Fibroblast of lung (primary cell): ENCODE results near the gene ST6GALNAC2. TPM values are rescaled to one million over a fixed set of nuclear protein-coding genes. Genes with fewer than 3 reads are reported as not detected.

Source experiments
- DNase-seq, 2 donors: peaks; one replicate each; pipeline versions ENCODE4 v3.0.0 to v3.0.0-alpha.2; 2010; ENCODE audit warnings: low read depth in 2 of 2
- H2AFZ ChIP-seq: 2 replicates; pipeline ENCODE4 v1.5.1; 2012; ENCODE audit warnings: low read length, control low read depth, inconsistent platforms
- H3K27ac ChIP-seq: 2 replicates; pipeline ENCODE4 v1.5.1; 2011; ENCODE audit warnings: low read length, control low read depth; ENCODE audit not compliant: insufficient read depth
- H3K27me3 ChIP-seq: 2 replicates; pipeline ENCODE4 v1.5.1; 2011; ENCODE audit warnings: mild to moderate bottlenecking, low read length; ENCODE audit not compliant: control insufficient read depth, insufficient read depth
- H3K36me3 ChIP-seq: 2 replicates; pipeline ENCODE4 v1.5.1; 2011; ENCODE audit warnings: low read length; ENCODE audit not compliant: control insufficient read depth, insufficient read depth
- H3K4me1 ChIP-seq: 2 replicates; pipeline ENCODE4 v1.5.1; 2011; ENCODE audit warnings: low read length; ENCODE audit not compliant: control insufficient read depth, insufficient read depth; ENCODE audit errors: extremely low read depth
- H3K4me2 ChIP-seq: 2 replicates; pipeline ENCODE4 v1.5.1; 2011; ENCODE audit warnings: low read length, control low read depth; ENCODE audit not compliant: insufficient read depth; ENCODE audit errors: extremely low read depth
- H3K4me3 ChIP-seq, 4 experiments: fragments of 200-600 bp in 1 of 4; sonication (generic) in 1 of 4; replicated peaks in 1 of 4; 2 replicates each; pipeline ENCODE4 v1.5.1; 2011 to 2016; ENCODE audit warnings: low read length in 4 of 4, low read depth in 3 of 4, mild to moderate bottlenecking in 3 of 4, control low read depth in 2 of 4, inconsistent platforms in 1 of 4, mixed read lengths in 1 of 4; ENCODE audit not compliant: insufficient read depth in 1 of 4; ENCODE audit errors: control extremely low read depth in 1 of 4
- H3K79me2 ChIP-seq: 2 replicates; pipeline ENCODE4 v1.5.1; 2012; ENCODE audit warnings: mild to moderate bottlenecking, low read length, inconsistent platforms; ENCODE audit not compliant: control insufficient read depth, insufficient read depth
- H3K9ac ChIP-seq: 2 replicates; pipeline ENCODE4 v1.5.1; 2011; ENCODE audit warnings: mild to moderate bottlenecking, low read length, control low read depth; ENCODE audit not compliant: insufficient read depth
- H3K9me3 ChIP-seq: 2 replicates; pipeline ENCODE4 v1.5.1; 2012; ENCODE audit warnings: low read depth, low read length; ENCODE audit not compliant: control insufficient read depth, insufficient read depth
- H4K20me1 ChIP-seq: 2 replicates; pipeline ENCODE4 v1.5.1; 2011; ENCODE audit warnings: low read length; ENCODE audit not compliant: control insufficient read depth, insufficient read depth; ENCODE audit errors: extremely low read depth
- EZH2 ChIP-seq: IDR thresholded peaks from 2 replicates; pipeline ENCODE4 v1.5.1; 2012; ENCODE audit warnings: low read length, control low read depth, mild to moderate bottlenecking; ENCODE audit errors: missing control alignments
- polyA plus RNA-seq, 2 donors: library from polyadenylated mRNA; depleted of rRNA in 1 of 2; stranded (reverse) in 1 of 2; unstranded in 1 of 2; fragments of >200 nt; gene quantifications; 2 replicates each; pipeline ENCODE4 v1.2.1, GENCODE V29; 2011 to 2012; ENCODE audit warnings: missing spikeins in 1 of 2
- total RNA-seq: library from RNA; depleted of rRNA; stranded (reverse); fragments of >200 nt; gene quantifications from 2 replicates; pipeline ENCODE4 v1.2.1, GENCODE V29; 2014
- TF ChIP-seq, protein P1 (sequence below), 2 donors: IDR thresholded peaks in 1 of 2; conservative IDR thresholded peaks in 1 of 2; 1 replicate in 1 of 2; 2 replicates in 1 of 2; pipeline ENCODE4 v1.5.1; 2011 to 2012; ENCODE audit warnings: low read length in 2 of 2, control low read depth in 1 of 2, inconsistent platforms in 1 of 2, low read depth in 1 of 2, mild to moderate bottlenecking in 1 of 2

Gene ST6GALNAC2
- total and polyA plus RNA-seq, 2 donors (not counting 1 experiment from before 2014, with no cell fraction given), result 0.42 to 0.83 TPM

DNA sequence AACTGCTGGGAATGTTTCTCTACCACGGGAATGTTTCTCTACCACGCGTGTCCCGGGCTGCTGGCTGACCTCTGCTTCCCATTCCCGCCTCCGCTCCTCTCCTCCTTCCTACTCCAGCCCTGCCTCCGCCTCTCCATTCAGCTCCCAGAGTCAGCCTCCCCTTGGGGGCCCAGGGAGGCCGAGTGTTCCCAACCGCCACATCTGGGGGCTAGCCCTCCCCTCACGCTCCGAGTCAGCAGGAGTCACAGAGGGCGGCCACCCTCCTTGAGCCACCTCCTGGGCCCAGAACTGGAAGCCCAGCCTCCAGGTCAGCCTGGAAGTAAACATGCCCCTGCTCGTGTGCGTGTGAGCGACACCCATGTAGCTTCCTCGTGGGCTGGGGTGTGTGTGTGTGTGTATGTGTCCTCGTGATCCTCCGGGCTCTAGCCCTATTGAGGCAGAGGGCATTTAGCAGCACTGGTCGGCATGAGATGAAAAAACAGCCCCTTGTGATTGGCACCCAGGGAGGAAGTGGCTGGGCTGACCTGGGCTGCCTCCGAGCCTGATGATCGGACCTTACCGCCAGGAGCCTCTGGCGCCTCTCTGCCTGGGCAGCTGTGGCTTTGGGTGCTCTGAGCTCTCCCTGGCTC, 55.5 kb downstream of the ST6GALNAC2 start:
- Histone ChIP-seq H3K79me2 (no peaks in the 10 kb centered on the region), H3K4me3 (peak overlapping the region in 1 of 4 experiments; percentile 7), H2AFZ (peak overlapping the region; percentile 65), H3K9me3 (no peaks in the 10 kb centered on the region), H3K9ac (peak overlapping the region; percentile 72), H3K27ac (peak overlapping the region; percentile 97), H4K20me1 (no peaks in the 10 kb centered on the region), H3K4me1 (peaks cover 40% of the 10 kb centered on the region), H3K4me2 (peak overlapping the region; percentile 7), H3K36me3 (peaks cover 2% of the 10 kb centered on the region), H3K27me3 (no peaks in the 10 kb centered on the region)
- DNase-seq, result peak; percentile 36 to 98
- TF ChIP-seq, protein P1, sequence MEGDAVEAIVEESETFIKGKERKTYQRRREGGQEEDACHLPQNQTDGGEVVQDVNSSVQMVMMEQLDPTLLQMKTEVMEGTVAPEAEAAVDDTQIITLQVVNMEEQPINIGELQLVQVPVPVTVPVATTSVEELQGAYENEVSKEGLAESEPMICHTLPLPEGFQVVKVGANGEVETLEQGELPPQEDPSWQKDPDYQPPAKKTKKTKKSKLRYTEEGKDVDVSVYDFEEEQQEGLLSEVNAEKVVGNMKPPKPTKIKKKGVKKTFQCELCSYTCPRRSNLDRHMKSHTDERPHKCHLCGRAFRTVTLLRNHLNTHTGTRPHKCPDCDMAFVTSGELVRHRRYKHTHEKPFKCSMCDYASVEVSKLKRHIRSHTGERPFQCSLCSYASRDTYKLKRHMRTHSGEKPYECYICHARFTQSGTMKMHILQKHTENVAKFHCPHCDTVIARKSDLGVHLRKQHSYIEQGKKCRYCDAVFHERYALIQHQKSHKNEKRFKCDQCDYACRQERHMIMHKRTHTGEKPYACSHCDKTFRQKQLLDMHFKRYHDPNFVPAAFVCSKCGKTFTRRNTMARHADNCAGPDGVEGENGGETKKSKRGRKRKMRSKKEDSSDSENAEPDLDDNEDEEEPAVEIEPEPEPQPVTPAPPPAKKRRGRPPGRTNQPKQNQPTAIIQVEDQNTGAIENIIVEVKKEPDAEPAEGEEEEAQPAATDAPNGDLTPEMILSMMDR (conservative IDR thresholded peaks at IDR 0.05 in 1 of 2, IDR thresholded peaks at IDR 0.05 in 1 of 2; ENCODE audit: low read depth in 1 of 2, low read length in 2 of 2), result no peak
- TF ChIP-seq EZH2, result no peak

DNA sequence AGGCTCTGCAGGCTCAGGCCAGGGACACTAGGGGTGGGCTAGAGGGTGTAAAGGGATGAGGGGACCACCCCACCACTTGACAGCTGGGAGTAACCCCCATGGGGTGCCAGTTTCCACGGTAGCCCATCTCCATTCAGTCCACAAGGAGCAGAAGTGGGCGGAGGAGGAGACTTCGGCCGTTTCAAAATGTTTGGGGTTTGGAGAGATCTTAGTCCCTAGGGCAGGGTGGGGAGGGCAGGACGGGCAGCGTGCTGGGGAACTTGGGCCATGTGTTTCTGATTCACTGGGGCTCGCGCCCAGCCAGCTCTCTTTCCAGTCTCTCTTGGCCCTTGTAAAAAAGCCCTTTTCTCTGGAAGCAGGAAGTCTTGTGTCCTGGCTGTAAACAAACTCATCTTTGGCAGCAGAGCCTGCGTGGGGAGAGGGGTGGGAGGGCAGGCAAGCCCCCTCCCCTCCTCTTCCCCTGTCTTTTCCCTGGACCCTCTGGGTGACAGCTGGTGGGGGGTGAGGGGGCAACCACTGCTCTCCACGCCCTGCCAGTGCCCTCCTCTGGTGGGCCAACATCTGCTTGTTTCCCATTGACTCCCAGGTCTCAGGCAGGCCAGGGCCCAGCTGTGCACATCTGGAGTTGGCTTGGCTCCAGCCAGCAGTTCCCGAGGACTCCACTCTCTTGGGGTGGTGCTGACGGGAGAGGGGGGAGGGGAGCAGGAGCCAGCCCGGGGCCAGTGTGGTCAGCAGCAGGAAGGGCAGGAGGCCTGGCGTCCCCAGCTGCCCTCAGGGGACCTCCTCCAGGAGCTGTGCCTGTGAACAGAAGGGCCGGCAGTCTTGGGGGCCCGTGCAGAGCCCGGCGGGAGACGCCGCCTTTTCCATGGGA, 56.2 kb downstream of the ST6GALNAC2 start:
- TF ChIP-seq, protein P1 (conservative IDR thresholded peaks at IDR 0.05 in 1 of 2, IDR thresholded peaks at IDR 0.05 in 1 of 2; ENCODE audit: low read depth in 1 of 2, low read length in 2 of 2), result no peak
- no peak for TF ChIP-seq EZH2
- H3K4me3 ChIP-seq, result peak overlapping the region in 1 of 4 experiments; percentile 17
- no peaks in the 10 kb centered on the region for H3K9me3 ChIP-seq
- no peaks in the 10 kb centered on the region for H3K79me2 ChIP-seq
- H3K27ac ChIP-seq, result peak overlapping the region; percentile 97
- DNase-seq, result peak; percentile 69 to 99
- H2AFZ ChIP-seq, result peak overlapping the region; percentile 20
- peak overlapping the region; percentile 70 for H3K4me2 ChIP-seq
- H4K20me1 ChIP-seq, result no peaks in the 10 kb centered on the region
- H3K9ac ChIP-seq, result peak overlapping the region; percentile 74
- peaks cover 43% of the 10 kb centered on the region for H3K4me1 ChIP-seq
- H3K36me3 ChIP-seq, result peaks cover 2% of the 10 kb centered on the region
- H3K27me3 ChIP-seq, result no peaks in the 10 kb centered on the region

- Histone ChIP-seq H3K4me3 (no peak overlapping the region), H3K27ac (peak overlapping the region; percentile 97), H3K9ac (peak overlapping the region; percentile 74), H2AFZ (peak overlapping the region; percentile 20), H4K20me1 (no peaks in the 10 kb centered on the region), H3K9me3 (no peaks in the 10 kb centered on the region), H3K36me3 (peaks cover 2% of the 10 kb centered on the region), H3K4me1 (peaks cover 44% of the 10 kb centered on the region), H3K27me3 (no peaks in the 10 kb centered on the region), H3K4me2 (peak overlapping the region; percentile 70), H3K79me2 (no peaks in the 10 kb centered on the region)
- no peak for TF ChIP-seq EZH2
- TF ChIP-seq, protein P1 (conservative IDR thresholded peaks at IDR 0.05 in 1 of 2, IDR thresholded peaks at IDR 0.05 in 1 of 2; ENCODE audit: low read depth in 1 of 2, low read length in 2 of 2), result no peak
- peak in 1 of 2 donors; percentile 67 for DNase-seq
Measured at GRCh38 chr17:76528528-76529223, 57.0 kb downstream of the ST6GALNAC2 start.
